K562 (cell line): Measurements from ENCODE around the gene UBE2D2. TPM values are rescaled to one million over a fixed set of nuclear protein-coding genes. Genes with fewer than 3 reads are reported as not detected.

Experiments
- CBFA2T2 ChIP-seq: fragments of 450-650 bp; conservative IDR thresholded peaks from 2 replicates; pipeline ENCODE4 v1.6.1; 2017; ENCODE audit warnings: mild to moderate bottlenecking
- CEBPG ChIP-seq, 3 experiments: fragments of 200-800 bp in 1 of 3; sonication (Bioruptor generic) in 1 of 3; sonication (generic) in 1 of 3; formaldehyde crosslinking in 1 of 3; IDR thresholded peaks in 2 of 3; conservative IDR thresholded peaks in 1 of 3; 2 replicates each; pipeline versions ENCODE4 v1.6.1 to v1.8.0; 2016 to 2022; ENCODE audit warnings: missing compliant biosample characterization in 2 of 3, missing genetic modification characterization in 2 of 3, mild to moderate bottlenecking in 1 of 3, missing genetic modification reagents in 1 of 3
- EGR1 ChIP-seq: fragments of 450-650 bp; conservative IDR thresholded peaks from 2 replicates; pipeline ENCODE4 v1.6.1; 2017; ENCODE audit warnings: mild to moderate bottlenecking
- GATA2 ChIP-seq: sonication (generic); formaldehyde crosslinking; IDR thresholded peaks from 2 replicates; pipeline ENCODE4 v1.4.0; 2020; ENCODE audit warnings: mild to moderate bottlenecking, missing genetic modification reagents
- ID3 ChIP-seq, 2 experiments: fragments of 250-450 bp in 1 of 2; fragments of 450-650 bp in 1 of 2; sonication (Bioruptor Pico) in 1 of 2; IDR thresholded peaks; 2 replicates each; pipeline versions ENCODE4 v1.6.1 to v1.8.0; 2016 to 2021; ENCODE audit warnings: mild to moderate bottlenecking in 2 of 2, moderate library complexity in 2 of 2, missing compliant biosample characterization in 1 of 2, missing genetic modification characterization in 1 of 2
- MCM3 ChIP-seq: fragments of 450-650 bp; IDR thresholded peaks from 2 replicates; pipeline ENCODE4 v1.6.1; 2016
- MGA ChIP-seq: fragments of 450-650 bp; IDR thresholded peaks from 2 replicates; pipeline ENCODE4 v1.6.1; 2016; ENCODE audit warnings: mild to moderate bottlenecking, moderate library complexity
- PML ChIP-seq: IDR thresholded peaks from 2 replicates; pipeline ENCODE4 v1.6.1; 2012; ENCODE audit warnings: low read length, inconsistent platforms
- RAD51 ChIP-seq: fragments of 450-650 bp; IDR thresholded peaks from 2 replicates; pipeline ENCODE4 v1.7.1; 2016; ENCODE audit warnings: low read depth, mild to moderate bottlenecking, borderline replicate concordance
- RNF2 ChIP-seq: sonication (generic); IDR thresholded peaks from 2 replicates; pipeline ENCODE4 v1.6.1; 2016
- SIN3A ChIP-seq, 2 experiments: fragments of 150-350 bp in 1 of 2; IDR thresholded peaks; 2 replicates each; pipeline ENCODE4 v1.6.1; 2011 to 2016; ENCODE audit warnings: borderline replicate concordance in 2 of 2, low read depth in 2 of 2, low read length in 2 of 2, mild to moderate bottlenecking in 2 of 2, moderate library complexity in 2 of 2; ENCODE audit not compliant: control insufficient read depth in 1 of 2
- ZFX ChIP-seq: sonication (generic); formaldehyde crosslinking; IDR thresholded peaks from 2 replicates; pipeline ENCODE4 v1.8.0; 2022; ENCODE audit warnings: mild to moderate bottlenecking, missing genetic modification reagents, moderate library complexity
- polyA plus RNA-seq, 8 experiments: library from polyadenylated mRNA; depleted of rRNA in 4 of 8; stranded (reverse) in 5 of 8; unstranded in 3 of 8; fragments of >200 nt; fragmentation: Nextera tagmentation in 2 of 8; fragmentation: Illumina TruSeq in 1 of 8; extraction: Ambion mirVana in 2 of 8; extraction: Trizol in 1 of 8; gene quantifications; 2 replicates each; pipeline versions ENCODE4 v1.2.1 to v1.2.3, GENCODE V29; 2011 to 2014; ENCODE audit warnings: inconsistent platforms in 1 of 8, missing spikeins in 1 of 8
- total RNA-seq, 7 experiments: library from RNA; depleted of rRNA in 6 of 7; stranded (reverse); fragments of >200 nt in 6 of 7; fragmentation: Illumina TruSeq in 2 of 7; extraction: Trizol in 2 of 7; gene quantifications; 2 replicates each; pipeline versions ENCODE4 v1.2.1 to v1.2.3, GENCODE V29; 2011 to 2021; ENCODE audit warnings: low replicate concordance in 1 of 7

Gene UBE2D2
- total and polyA plus RNA-seq, 9 of the 15 experiments (the other 6 are each of a cell fraction or from before 2014, with no cell fraction given) = 53.6 to 198 (median 122) TPM

GRCh38 chr5:139646912-139647505, 85.9 kb downstream of the UBE2D2 start (continued):
- peak; percentile 23; the same call in 1 of the 2 replicates for TF ChIP-seq MGA
- TF ChIP-seq ID3 (CRISPR knock-in tag; IDR thresholded peaks at IDR 0.05) = no peak
- peak; percentile 29; the same call in 1 of the 2 replicates for TF ChIP-seq ID3 (tag; IDR thresholded peaks at IDR 0.05)
- no peak for TF ChIP-seq SIN3A (IDR thresholded peaks at IDR 0.05; ENCODE audit: borderline replicate concordance in 2 of 2, control insufficient read depth in 1 of 2, low read depth in 2 of 2, low read length in 2 of 2)
- 0 out of 2 replicates have a peak, but pooled peaks have one; percentile 26 for TF ChIP-seq EGR1
- no peak for TF ChIP-seq PML
- no peak for TF ChIP-seq CEBPG (CRISPR knock-in tag; IDR thresholded peaks at IDR 0.05)
- TF ChIP-seq CEBPG (tag; conservative IDR thresholded peaks at IDR 0.05 in 1 of 2, IDR thresholded peaks at IDR 0.05 in 1 of 2) = no peak
- TF ChIP-seq ZFX (CRISPR knock-in tag) = peak; percentile 36; the same call in 1 of the 2 replicates
- TF ChIP-seq RNF2 = peak; percentile 64; the same call in 1 of the 2 replicates
- TF ChIP-seq RAD51 = no peak
- peak; percentile 73 for TF ChIP-seq GATA2
- TF ChIP-seq MCM3 = no peak
- peak; percentile 35 for TF ChIP-seq CBFA2T2
